ENCODE results near the gene TACC2. TPM values are rescaled to one million over a fixed set of nuclear protein-coding genes. Genes with fewer than 3 reads are reported as not detected.

Gene TACC2
- total RNA-seq, 3 donors from 2014 or later: 26.1 to 30.5 (median 28.5) TPM

DNA sequence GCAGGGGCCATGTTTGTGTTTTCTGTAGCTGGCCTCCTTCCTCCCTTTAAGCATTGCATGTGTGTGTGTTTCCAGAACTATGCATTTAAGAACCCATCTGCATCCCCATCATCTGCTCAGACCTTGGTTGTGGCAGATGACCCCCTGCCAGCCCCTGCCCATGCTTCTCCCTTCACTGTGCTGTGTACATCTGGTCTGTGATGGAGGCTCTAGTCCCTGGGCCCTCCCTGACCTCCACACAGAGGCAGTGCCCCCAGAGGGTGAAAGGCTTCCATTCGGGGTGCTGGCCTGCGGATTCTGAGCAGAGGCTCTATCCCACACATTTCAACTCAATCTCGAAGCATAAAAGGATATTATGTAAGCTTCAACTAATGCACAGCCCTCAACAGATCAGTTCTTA lies 89.4 kb downstream of the TACC2 start:
- TF ChIP-seq POLR2A (IDR thresholded peaks at IDR 0.05): no peak
- TF ChIP-seq, protein P1, sequence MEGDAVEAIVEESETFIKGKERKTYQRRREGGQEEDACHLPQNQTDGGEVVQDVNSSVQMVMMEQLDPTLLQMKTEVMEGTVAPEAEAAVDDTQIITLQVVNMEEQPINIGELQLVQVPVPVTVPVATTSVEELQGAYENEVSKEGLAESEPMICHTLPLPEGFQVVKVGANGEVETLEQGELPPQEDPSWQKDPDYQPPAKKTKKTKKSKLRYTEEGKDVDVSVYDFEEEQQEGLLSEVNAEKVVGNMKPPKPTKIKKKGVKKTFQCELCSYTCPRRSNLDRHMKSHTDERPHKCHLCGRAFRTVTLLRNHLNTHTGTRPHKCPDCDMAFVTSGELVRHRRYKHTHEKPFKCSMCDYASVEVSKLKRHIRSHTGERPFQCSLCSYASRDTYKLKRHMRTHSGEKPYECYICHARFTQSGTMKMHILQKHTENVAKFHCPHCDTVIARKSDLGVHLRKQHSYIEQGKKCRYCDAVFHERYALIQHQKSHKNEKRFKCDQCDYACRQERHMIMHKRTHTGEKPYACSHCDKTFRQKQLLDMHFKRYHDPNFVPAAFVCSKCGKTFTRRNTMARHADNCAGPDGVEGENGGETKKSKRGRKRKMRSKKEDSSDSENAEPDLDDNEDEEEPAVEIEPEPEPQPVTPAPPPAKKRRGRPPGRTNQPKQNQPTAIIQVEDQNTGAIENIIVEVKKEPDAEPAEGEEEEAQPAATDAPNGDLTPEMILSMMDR (IDR thresholded peaks at IDR 0.05): no peak
- no peak for TF ChIP-seq POLR2AphosphoS5 (IDR thresholded peaks at IDR 0.05)
- intact Hi-C loops (cut with DNase I; ENCODE audit: low total_unique reads): no loop called here
- no peaks in the 10 kb centered on the region for H3K9me3 ChIP-seq
- no peak for DNase-seq (ENCODE audit: low spot score in 2 of 2)
- H3K4me1 ChIP-seq: no peaks in the 10 kb centered on the region
- no peaks in the 10 kb centered on the region for H3K27me3 ChIP-seq
- no peak overlapping the region for H3K27ac ChIP-seq
- H3K36me3 ChIP-seq: no peaks in the 10 kb centered on the region
- no peak overlapping the region for H3K4me3 ChIP-seq

DNA sequence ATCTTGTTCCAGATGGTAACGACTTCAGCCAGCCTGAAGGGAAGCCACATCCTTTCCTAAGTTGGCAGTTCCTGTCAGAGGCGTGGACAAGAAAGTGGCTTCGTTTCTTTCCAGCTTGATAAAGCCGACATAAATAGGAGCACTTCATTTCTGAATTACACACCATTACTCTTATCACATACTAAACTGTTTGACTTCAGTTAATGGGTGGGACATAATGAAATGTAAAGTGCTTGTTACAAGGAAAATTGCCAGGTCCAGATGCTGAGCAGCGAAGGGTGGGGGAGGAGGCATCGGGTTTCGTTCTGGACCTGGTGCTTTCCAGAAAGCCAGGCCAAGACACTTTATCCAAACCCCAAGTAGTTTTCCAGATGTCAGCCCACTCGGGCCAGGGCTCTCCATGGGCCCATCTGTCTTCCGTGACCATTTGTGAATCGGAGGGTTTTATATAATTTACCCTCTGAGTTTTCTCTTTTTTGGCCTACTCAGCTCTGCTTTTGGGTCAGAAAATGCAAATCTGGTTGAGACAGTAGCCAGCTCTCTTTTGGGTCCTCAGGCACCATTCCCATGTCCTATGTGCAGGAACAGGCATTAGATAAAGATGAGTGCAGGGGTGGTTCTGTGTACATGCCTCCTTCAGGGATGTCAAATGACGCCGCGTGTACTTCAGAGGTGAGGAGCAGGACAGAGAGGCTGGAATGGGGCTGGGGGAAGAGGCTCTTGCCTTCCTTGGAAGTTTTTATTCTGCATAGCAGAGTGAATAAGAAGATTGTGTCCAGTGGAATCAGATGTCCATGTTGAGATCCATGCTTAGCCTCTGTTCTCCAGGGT lies 90.2 kb downstream of the TACC2 start:
- DNase-seq (ENCODE audit: low spot score in 2 of 2): no peak
- intact Hi-C loops (cut with DNase I; ENCODE audit: low total_unique reads): loop anchor here (1.0 kb wide), 1 partner anchor 26 kb away; no protein-coding TSS in a partner anchor
- Histone ChIP-seq H3K36me3 (no peaks in the 10 kb centered on the region), H3K4me1 (no peaks in the 10 kb centered on the region), H3K27me3 (no peaks in the 10 kb centered on the region), H3K27ac (peak overlapping the region in 1 of 2 donors; percentile 7), H3K9me3 (no peaks in the 10 kb centered on the region), H3K4me3 (no peak overlapping the region)
- TF ChIP-seq, protein P1 (IDR thresholded peaks at IDR 0.05): no peak
- TF ChIP-seq POLR2A (IDR thresholded peaks at IDR 0.05) (no peak), POLR2AphosphoS5 (IDR thresholded peaks at IDR 0.05) (no peak)

GRCh38 chr10:122082616-122083477 lies 93.9 kb downstream of the TACC2 start:
- Histone ChIP-seq H3K9me3 (no peaks in the 10 kb centered on the region), H3K27me3 (no peaks in the 10 kb centered on the region), H3K27ac (no peak overlapping the region), H3K4me3 (no peak overlapping the region), H3K4me1 (no peaks in the 10 kb centered on the region), H3K36me3 (no peaks in the 10 kb centered on the region)
- TF ChIP-seq POLR2AphosphoS5 (IDR thresholded peaks at IDR 0.05) (no peak), POLR2A (IDR thresholded peaks at IDR 0.05) (no peak)
- TF ChIP-seq, protein P1 (IDR thresholded peaks at IDR 0.05): no peak
- DNase-seq (ENCODE audit: low spot score in 2 of 2): no peak
- intact Hi-C loops (cut with DNase I; ENCODE audit: low total_unique reads): no loop called here

DNA sequence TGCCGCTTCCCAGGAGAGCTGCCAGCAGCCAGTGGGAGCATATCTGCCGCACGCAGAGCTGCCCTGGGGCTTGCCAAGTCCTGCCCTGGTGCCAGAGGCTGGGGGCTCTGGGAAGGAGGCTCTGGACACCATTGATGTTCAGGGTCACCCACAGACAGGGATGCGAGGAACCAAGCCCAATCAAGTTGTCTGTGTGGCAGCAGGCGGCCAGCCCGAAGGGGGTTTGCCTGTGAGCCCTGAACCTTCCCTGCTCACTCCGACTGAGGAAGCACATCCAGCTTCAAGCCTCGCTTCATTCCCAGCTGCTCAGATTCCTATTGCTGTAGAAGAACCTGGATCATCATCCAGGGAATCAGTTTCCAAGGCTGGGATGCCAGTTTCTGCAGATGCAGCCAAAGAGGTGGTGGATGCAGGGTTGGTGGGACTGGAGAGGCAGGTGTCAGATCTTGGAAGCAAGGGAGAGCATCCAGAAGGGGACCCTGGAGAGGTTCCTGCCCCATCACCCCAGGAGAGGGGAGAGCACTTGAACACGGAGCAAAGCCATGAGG lies 94.6 kb downstream of the TACC2 start:
- H3K27me3 ChIP-seq: no peaks in the 10 kb centered on the region
- H3K4me3 ChIP-seq: no peak overlapping the region
- no peaks in the 10 kb centered on the region for H3K4me1 ChIP-seq
- no peak for DNase-seq (ENCODE audit: low spot score in 2 of 2)
- H3K36me3 ChIP-seq: no peaks in the 10 kb centered on the region
- H3K9me3 ChIP-seq: no peaks in the 10 kb centered on the region
- no peak overlapping the region for H3K27ac ChIP-seq
- TF ChIP-seq, protein P1 (IDR thresholded peaks at IDR 0.05): no peak
- TF ChIP-seq POLR2AphosphoS5 (IDR thresholded peaks at IDR 0.05): no peak
- no peak for TF ChIP-seq POLR2A (IDR thresholded peaks at IDR 0.05)
- intact Hi-C loops (cut with DNase I; ENCODE audit: low total_unique reads): no loop called here
